HG03439 (cell line): ENCODE data around the gene GRB10.
"Not testable (repeated sequence)": the region's sequence is repeated elsewhere in the genome, so short reads cannot be mapped to it uniquely, and the experiment has no call there.

Experiments
- ATAC-seq: cut with Tn5 transposase; IDR thresholded peaks from one replicate; pipeline ENCODE4 v1.9.1; 2021; ENCODE audit warnings: mild to moderate bottlenecking, moderate library complexity; ENCODE audit not compliant: unreplicated experiment

The GRB10 gene

GRCh38 chr7:50591098-50591479 lies 191.6 kb downstream of the GRB10 start:
- no peak for ATAC-seq

DNA sequence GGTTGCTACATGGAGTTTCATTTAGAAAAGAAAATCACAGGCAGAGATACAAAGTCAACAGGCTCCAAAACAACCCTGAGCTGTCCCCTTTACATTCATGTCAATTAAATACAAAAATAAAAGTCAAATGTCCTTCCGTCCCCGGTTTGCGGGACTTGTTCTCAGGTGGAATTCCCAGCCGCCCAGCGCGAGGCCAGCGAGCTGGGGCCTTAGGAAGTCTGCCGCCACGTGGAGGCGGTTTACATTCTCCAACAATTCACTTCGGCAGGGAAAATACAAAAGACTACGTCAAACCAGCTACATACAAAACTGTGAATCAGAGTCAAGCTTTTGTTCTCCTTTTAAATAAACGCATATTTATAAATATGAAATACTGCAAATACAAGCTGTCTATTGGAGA lies 192.2 kb downstream of the GRB10 start:
- ATAC-seq = no peak

- ATAC-seq = no peak
Measured at GRCh38 chr7:50589364-50589763, 193.3 kb downstream of the GRB10 start.

GRCh38 chr7:50588937-50589336 lies 193.8 kb downstream of the GRB10 start:
- no peak for ATAC-seq

DNA sequence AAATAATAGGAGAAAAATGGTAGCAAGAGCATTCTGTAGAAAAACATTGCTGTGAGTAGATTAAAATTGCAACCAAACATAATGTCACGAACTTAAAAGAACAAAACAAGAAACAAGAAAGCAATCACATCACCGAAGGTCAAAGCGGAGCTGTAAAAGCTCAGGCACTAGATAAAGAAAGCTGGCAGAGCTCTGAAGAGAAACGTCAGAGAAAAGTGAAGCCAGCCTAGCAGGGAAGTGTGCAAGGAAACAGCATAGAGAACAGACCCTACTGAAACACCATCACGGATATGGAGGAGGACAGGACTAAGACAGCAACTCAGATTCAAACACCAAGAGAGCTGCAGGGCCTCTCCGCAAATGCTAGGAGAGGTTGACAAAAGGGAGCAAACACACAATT lies 195.0 kb downstream of the GRB10 start:
- ATAC-seq = no peak

- no peak for ATAC-seq
Measured at GRCh38 chr7:50584793-50585408, 197.8 kb downstream of the GRB10 start.

GRCh38 chr7:50584386-50584785 lies 198.3 kb downstream of the GRB10 start:
- ATAC-seq = no peak

DNA sequence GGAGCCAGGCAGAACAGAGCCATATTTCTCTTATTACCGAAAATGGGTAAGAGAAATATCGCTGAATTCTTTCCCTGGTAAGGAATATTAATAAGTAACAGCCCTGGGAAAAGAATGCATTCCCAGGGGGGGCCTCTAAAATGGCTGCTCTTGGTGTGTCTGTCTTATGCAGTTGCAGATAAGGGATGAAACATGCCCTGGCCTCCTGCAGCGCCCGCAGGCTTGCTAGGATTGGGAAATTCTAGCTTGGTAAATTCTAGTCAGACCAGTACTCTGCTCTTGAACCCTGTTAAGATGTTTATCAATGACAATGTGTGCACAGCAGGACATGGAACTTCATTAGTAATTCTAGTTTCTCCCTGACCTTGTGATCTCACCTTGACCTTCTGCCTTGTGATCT lies 199.4 kb downstream of the GRB10 start:
- ATAC-seq = not testable (repeated sequence)

GRCh38 chr7:50582271-50582670 lies 200.4 kb downstream of the GRB10 start:
- ATAC-seq = not testable (repeated sequence)

DNA sequence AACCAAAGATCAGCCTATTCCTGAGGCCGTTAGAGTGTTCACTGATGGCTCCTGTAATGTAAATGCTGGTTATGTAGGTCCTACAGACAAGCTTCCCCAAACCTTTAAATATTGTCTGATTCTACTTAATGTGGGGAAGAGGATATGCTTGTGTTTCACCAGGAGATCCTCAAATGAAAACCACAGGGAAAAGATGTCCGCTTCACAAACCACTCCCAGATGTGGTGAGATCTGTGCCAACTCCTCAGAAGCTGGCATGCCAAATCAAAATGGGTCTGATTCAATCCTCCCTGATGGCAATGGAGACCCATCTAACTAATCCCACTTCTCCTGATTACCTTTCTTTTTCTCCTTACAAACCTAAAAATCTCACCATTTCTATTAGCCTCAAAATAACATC lies 202.0 kb downstream of the GRB10 start:
- not testable (repeated sequence) for ATAC-seq

DNA sequence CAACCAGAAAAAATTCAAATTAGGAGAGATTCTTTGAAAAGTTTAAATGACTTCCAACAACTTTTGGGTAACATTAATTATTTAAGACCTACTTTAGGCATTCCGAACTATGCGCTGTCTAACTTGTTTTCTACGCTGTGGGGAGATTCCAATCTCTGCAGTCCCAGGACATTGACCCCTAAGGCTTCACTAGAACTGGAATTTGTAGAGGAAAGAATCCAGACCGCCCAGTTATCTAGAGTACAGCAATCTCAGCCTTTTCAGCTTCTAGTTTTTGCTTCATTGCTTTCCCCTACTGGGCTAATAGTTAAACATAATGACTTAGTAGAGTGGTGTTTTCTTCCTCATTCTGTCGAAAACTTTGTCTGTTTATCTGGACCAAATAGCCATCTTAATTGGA lies 202.6 kb downstream of the GRB10 start:
- ATAC-seq = no peak

DNA sequence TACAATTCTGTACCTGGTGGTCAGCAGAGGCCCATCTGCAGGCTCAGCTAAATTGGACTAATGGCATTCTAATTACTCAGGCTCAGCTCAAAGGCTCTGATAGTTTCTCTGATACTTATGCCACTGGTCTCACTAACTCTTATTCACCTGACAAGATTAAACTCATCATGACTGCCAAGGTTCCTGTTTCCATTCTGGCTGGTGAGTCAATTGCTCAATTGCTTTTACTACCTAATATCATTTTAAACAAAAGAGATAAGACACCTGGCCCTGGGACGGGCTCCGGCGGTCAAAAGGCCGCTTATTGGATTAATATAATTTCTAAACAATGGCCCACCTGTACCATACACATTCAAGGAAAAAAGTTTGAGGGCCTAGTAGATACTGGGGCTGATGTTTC lies 204.6 kb downstream of the GRB10 start:
- ATAC-seq = not testable (repeated sequence)

- no peak for ATAC-seq
Measured at GRCh38 chr7:50577569-50577968, 205.1 kb downstream of the GRB10 start.

- ATAC-seq = not testable (repeated sequence)
Measured at GRCh38 chr7:50576388-50576787, 206.3 kb downstream of the GRB10 start.

- no peak for ATAC-seq
Measured at GRCh38 chr7:50567715-50568261, 214.9 kb downstream of the GRB10 start.

DNA sequence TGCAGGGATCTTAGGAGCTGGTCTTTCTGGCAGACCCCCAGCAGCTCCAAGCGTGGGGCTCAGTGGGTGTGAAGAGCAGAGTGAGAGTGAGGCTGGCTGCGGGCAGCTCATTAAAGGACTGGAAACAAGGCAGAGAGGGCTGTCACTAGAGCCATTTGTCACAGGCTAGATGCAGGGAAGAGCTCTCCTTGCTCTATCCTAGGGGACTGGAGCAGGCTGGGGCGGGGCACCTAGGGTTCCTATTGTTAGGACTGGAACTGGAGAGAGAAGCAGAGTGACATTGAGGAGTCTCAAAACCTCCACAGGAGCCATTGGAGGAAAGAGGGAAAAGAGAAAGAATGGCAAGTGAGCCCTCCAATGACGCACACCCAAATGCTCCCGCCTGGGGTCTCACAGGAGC lies 216.7 kb downstream of the GRB10 start:
- no peak for ATAC-seq

DNA sequence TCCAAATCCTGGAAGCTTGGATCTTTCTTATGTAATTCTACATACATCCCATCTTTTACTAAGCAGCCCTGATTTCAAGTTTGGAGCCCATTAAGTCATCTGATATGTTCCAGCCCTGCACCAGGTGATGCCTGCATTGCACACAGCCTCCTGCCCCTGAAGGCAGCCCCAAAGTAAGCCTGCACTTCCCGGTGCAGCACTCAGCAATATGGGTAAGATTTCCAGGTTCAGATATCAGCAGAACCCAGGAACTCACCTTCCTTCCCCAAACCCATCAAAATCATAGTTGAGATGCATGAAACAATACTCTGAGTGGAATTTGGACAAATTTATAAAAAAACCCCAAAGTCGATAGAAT lies 217.2 kb downstream of the GRB10 start:
- ATAC-seq = no peak

DNA sequence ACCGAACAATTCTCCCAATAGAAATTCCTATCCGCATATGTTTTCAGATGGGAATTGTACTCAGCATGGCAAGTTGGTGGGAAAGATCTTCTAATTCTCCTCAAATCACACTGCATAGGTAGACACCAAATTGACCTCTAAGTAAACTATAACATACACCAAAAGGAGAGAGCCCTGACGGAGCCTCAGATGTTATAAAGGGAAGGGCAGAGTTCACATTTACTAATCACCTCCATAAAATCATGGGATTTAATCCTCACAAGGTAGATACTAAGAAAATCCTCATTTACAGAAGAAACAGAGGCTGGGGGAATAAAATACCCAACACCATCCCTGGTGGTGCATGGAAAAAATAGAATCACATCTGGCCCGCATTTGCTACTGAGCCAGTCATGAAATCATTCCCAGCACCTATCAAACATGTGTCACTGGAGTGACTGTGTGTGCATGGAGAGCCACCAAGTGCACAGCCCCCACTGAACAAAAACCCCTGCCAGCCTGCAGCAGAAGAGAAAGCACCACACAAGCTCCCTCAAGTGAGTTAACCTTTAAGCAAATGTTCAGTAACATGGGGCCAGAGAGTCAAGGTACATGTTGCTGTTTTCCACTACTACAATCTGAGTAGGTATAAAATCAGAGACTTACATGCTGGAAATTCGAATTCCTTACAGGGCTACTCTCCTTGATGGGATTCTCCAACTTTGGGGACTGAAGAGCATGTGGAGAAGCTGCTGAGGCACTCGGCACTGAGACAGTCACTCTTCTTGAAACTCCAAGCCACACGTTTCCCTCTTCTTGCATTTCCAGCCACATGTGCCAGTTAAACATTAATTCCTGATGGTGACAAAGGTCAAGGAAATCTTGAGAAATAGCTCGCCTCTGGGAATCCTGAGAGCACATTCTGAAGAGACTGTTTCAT lies 217.8 kb downstream of the GRB10 start, which contains the start of gene DDC:
DDC (minus strand) TSS at position 766 of the 919 bp plus-strand sequence. CDS start 21,320 bp downstream, outside the sequence.
- no peak for ATAC-seq

DNA sequence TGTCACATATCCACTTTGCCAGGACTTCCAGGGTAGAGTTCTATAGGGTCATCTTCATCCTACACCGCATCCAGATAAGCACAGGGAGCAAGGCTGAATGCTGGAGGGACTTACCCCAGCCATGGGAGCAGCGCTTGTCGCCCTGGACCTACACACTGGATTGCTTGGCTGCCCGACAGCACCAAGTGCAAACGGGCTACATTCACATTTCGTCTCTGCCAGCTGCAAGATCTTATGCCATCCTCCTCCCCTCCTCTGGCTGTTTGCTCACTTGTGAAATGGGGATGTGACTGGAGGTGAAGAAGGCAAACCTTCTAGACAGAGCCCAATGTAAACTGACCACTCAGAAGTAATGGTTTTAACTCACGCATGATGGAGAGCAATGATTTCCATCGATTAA lies 218.5 kb downstream of the GRB10 start:
- ATAC-seq = no peak

- ATAC-seq = no peak
Measured at GRCh38 chr7:50562136-50562535, 220.6 kb downstream of the GRB10 start.

DNA sequence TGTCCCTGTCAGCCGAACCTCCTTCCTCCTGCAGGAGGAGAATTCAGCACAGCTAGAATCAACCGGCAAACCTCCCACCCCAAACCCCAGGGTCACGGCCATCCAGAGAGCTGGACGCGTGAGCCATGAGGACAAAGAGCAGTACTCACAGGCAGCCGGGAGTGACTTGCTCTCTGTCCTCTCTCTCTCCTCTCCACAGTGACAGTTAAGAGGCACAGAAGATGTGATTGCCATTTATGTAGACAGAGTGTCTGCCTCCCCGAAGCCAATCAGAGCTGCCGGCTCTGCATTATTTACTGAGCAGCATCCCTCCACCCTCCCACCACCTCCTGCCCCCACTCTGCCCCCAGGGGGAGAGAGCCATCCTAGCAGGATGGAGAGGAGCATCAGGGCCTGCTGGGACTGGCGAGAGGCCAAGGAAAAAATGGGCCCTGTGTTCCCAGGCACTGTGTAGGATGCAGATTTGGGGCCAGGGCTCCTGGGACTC lies 221.8 kb downstream of the GRB10 start:
- ATAC-seq = no peak

GRCh38 chr7:50559881-50560280 lies 222.8 kb downstream of the GRB10 start:
- no peak for ATAC-seq
